ENCODE results near the gene RASGEF1C.
"Not testable (repeated sequence)": the region's sequence is repeated elsewhere in the genome, so short reads cannot be mapped to it uniquely, and the experiment has no call there.

RASGEF1C gene

DNA sequence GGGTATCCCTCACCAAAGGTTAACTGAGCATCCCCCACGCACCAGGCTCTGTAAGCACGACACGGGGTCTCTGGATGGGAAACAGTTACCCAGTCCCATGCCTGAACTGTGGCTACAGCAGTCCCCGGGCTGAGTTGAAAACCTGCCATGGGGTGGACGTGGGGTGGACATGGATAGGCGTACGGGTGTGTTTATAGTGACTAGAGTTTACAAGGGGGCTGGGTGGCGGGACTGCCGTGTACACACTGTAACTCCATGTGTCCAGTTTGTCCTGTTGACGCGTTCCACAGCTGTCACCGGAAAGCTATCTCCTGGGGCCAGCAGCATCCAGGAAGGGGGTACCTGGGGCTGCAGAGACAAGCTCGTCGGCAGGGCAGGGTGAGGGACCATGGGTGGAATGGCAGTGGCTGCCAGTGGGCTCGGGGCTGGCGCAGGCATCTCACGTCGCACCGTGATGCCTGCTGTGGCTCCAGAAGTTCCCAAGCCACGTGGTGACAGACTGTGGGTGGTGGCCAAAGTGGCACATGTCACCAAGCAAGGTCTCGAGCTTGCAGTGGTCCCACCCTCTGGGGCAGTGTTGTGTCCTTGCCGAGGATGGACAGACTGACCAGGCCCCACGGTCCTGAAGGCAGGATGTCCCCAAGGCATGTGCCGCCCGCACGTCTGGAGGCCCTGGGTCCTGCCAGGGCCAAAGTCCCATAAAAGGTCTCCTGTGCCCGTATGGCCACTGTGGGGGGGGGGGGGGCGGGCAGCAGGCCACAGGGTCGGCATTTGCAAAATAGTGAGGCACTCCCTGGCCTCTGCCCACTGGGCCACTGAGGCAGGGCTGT, 108.2 kb downstream of the RASGEF1C start:
- no peak for DNase-seq (ENCODE audit: low read depth, low spot score)

DNA sequence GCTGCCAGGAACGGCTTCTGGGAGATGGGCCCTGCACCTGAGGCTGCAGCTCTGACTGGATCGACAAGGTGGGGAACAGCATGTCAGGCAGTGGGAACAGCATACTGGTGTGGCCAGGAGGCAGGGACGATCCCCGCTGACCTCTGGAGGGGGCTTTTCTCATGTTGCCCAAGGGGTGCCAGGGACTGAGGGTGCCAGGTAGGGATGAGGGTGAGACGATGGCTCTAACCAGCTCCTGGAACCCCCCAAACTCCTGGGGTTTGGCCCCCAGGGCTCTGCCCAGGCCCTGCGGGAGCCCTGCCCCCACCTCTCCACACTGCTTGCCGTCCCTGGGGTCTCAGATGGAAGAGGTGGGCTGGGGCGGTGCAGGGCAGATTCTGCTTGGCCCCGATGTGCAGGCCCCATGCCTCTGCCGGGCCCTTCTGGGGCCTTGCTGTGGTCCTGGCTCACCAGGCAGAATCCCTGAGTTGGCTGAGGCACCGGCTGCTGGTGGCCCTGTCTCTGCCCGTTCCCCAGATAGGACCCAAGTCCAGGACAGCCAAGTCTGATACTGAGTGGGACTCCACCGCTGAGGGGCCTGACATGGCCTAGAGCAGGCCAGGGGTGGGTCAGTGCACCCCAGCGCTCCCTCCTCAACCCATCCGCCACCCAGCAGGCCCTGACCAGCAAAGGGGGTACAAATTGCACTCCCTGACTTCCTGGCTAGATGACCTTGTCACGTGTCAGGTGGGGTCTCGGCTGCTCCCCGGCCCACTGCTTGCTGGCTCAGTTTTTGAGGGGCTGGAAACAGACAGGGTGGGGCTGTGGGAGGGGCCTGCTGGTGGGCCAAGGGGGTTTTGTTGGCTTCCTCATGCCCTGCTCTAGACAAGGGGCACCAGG, 109.0 kb downstream of the RASGEF1C start:
- no peak for DNase-seq (ENCODE audit: low read depth, low spot score)

DNA sequence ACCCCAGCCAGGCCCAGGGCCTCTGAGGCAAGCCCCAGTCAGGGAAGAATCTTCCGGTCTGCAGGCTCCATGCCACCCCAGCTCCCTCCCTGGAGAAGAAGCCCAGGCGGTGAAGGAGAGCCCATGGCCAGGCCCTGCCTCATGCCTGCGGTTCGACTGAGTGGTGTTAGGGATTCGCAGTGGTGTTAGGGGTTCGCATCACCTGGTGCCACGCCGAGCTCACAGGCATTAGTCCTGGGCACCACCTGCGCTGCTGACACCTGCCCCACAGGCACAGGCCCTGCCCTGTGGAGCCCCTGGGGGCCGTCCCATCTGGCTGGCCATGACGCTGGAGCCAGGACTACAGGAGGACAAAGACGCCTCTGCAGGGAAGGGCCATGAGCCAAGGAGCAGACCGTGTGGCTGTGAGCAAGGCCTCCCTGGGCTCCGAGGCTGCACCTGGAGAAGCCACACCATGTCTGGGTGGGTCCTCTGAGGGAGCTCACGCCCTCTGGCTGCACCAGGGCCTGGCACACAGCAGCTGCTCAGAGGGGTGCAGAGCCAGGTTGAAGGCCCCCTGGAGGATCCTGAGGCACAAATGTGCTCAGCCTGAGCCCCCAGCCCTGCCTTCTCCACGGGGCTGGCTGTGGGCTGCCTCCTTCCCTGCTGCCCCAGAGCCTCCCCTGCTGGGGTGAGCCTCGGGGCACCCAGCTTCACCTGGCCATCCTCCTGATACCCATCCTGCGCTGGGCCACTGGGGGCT, 109.8 kb downstream of the RASGEF1C start:
- no peak for DNase-seq (ENCODE audit: low read depth, low spot score)

DNA sequence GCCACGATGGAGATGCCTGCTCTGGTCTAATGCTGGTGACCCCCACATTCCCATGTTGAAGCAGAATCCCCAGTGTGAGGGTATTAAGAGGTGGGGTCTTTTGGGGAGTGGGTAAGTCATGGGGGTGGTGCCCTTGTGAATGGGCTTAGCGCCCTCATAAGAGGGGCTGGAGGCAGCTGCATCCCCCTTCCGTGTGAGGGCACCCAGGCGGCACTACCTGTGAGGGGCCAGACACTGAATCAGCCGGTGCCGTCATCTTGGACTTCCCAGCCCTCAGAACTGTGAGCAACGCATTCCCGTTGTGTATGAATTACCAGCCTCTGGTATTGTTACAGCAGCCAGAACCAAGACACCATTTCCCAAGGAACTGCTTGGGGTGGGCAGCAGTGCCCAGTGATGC, 110.5 kb downstream of the RASGEF1C start:
- DNase-seq (ENCODE audit: low read depth, low spot score), result no peak

DNA sequence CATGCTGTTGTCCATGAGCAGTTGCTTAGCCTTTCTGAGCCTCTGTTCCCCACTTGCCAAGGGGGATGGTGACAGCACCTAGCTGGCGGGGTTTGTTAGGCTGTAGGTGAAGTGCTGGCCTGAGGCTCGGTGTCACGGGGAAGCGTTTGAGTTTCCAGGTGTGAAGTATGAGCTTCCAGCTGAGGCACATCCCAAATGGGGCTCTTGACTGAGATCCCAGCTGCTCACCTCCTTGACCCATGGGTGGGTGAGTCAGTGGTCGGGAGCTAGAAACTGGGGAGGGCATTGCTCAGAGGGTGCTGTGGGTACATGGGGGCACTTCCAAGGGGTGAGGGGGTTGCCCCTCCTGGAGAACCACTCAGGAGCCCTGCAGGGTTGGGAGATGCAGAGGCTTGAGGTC, 111.1 kb downstream of the RASGEF1C start:
- no peak for DNase-seq (ENCODE audit: low read depth, low spot score)

DNA sequence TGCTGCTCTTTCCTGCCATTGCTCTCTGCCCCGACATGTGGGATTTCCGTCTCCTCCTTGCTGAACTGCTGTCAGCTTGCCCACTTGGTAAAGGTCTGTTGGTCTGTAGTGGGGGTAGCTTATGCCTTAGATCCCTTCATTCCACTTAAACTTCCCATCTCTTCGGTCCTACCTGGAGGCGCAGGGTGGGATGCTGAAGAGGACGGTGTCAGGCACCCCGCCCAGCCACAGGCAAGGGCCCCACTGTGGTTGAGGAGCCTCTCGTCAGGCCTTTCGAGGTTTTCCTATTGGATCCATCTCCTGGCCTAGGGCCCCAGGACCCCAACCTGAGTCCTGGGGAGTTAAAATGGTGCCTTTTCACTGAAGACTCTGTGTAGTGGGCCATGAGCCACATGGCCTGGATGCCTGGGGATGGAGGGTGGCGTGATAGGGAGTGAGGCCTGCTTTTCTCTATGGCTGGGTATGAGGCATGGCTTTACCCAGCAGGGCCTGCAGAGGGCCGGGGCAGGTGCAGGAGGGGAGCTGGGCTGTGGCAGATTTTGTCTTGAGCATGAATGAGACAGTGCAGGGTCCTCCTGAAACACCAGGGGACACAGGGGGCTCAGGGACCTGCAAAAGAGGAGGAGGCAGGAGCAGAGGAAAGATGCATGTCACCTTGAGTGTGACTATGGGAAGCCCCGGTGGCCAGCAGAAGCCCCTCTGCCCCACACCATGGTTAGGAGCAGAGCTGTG, 111.7 kb downstream of the RASGEF1C start:
- DNase-seq (ENCODE audit: low read depth, low spot score), result no peak

DNA sequence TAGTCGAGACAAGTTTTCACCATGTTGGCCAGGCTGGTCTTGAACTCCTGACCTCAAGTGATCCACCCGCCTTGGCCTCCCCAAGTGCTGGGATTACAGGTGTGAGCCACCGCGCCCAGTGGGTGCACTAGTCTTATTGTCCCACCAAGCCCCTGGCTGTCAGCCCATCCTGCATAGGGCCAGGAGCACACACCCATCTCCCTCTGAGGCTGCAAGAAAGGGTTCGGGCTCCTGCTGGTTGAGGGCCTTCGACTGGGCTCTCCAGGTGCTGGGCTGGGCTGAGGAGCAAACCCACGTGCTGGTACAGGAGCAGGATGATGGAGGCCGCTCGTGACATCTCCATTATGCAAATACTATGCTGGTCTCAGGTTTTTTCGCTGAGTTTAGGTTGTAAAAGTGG, 112.4 kb downstream of the RASGEF1C start:
- no peak for DNase-seq (ENCODE audit: low read depth, low spot score)

DNA sequence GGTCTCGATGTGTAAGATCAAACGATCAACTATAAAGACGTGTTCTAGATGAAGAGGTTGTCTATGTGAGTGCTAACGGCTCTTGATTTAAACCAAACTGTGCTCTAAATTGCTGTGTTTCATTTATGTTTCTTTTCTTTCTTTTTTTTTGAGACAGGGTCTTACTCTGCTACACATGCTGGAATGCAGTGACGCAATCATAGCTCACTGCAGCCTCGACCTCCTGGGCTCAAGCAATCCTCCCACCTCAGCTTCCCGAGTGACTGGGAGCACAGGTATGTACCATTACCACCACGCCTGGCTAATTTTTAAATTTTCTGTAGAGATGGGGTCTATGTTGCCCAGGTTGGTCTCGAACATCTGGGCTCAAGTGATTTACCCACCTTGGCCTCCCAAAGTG, 113.5 kb downstream of the RASGEF1C start:
- DNase-seq (ENCODE audit: low read depth, low spot score), result no peak

DNA sequence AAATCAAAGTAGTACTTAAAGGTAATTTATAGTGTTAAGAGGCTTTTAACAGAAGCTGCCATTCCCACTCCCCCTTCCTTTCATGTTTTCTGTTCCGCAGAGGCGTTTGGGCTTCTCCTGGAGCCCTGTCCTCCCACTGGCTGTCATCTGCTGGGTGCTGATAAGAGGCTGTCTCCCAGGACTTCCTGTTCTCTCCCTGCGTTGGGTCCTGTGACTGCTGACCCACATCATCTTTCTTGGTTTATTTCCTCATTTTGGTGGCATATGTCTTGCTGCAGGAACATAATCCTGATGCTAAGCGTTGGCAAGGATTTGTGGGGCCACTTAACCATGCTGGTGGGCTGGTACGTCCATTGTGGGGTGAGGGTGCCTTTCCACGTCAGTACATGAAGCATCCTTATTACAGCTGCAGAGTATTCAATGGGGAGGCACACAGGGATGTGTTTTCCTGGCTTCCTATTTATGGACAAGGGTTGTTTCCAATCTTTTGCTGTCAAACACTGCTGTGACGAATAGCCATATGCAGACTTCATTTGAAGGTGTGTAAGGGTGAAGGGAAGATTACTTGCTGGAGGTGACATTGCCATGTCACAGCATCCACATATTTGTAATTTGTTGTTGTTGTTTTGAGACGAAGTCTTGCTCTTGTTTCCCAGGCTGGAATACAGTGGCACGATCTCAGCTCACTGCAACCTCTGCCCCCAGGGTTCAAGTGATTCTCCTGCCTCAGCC, 115.2 kb downstream of the RASGEF1C start:
- DNase-seq (ENCODE audit: low read depth, low spot score), result no peak

DNA sequence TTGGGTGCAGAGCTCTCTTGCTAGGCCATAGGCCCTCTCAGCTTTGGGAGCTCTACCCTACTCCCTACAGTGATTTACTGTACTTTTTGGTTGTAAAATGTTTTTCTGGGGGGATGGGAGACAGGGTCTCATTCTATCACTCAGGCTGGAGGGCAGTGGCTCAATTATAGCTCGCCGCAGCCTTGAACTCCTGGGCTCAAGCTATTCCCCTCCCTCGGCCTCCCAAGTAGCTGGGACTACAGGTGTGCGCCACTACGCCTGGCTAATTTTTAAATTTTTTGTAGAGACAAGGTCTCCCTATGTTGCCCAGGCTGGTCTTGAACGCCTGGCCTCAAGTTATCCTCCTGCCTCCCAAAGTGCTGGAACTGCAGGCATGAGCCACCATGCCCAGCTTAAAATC, 115.8 kb downstream of the RASGEF1C start:
- DNase-seq (ENCODE audit: low read depth, low spot score), result no peak

DNA sequence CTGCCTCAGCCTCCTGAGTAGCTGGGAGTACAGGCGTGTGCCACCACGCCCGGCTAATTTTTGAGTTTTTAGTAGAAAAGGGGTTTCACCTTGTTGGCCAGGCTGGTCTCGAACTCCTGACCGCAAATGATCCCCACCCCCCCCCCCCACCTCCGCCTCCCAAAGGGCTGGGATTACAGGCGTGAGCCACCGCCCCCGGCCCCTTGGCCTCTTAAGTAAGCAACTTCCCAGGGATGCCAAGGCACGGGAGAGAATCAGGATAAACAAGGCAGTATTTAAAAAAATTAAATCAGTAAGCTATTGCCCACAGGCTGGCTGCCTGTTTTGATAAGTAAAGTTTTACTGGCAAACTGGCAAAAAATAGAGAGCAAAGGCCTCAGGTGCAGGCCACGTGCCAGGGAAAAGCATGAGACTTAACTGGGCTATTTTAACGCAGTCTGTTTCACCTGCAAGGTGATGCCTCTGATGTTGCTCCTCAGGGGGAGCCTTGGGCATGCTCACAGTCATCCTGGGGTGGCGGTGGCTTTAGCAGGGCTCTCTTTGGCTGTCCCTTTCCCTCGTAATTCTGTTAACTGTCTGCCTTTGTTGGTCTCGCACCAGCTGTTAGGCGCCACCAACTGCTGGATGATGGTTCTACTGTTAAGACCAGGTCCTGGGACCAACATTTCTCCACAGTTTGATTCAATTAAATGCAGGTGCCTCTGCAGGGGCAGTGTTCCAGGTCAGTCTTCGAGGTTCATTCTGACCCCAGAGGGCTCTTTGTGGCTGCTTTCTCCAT, 118.1 kb downstream of the RASGEF1C start:
- DNase-seq (ENCODE audit: low read depth, low spot score), result peak; percentile 85

DNA sequence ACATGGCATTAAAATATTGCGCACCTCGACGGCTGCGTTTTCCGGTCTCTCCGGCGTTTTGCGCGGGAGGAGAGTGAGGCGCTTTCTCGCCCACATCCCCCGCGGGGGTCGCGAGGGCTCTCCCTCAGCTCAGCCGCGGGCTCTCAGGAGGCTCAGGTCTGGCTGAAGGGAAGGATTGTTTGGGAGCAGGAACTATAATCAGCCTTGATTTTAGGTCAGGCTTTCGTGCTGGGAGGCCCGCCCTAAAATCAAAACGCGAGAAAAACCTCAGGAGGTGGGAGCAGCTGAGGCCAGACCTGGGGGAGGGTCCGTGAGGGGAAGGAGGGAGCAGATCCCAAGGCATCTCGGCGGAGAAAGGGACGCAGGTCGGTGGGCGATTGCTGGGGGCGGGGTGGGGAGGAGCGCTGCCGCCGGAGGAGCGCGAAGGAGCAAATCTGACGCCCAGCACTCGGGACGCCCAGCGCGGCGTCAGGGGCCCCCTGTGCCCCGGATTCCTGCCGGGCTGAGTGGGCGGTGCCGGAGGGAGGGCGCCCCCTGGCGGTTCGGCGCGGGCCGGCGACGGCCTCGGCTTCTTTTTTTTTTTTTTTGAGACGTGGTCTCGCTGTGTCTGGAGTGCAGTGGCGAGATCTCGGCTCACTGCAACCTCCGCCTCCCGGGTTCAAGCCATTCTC, 118.8 kb downstream of the RASGEF1C start:
- DNase-seq (ENCODE audit: low read depth, low spot score), result peak; percentile 80

DNA sequence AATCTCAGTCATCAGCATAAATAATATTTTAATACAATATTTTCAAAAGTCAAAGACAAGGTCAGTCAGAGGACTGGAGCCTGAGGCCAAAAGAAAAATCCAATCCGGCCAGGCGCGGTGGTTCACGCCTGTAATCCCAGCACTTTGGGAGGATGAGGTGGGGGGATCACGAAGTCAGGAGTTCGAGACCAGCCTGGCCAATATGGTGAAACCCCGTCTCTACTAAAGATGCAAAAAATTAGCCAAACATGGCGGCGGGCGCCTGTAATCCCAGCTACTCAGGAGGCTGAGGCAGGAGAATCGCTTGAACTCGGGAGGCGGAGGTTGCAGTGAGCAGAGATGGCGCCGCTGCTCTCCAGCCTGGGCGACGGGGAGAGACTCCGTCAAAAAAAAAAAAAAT, 119.4 kb downstream of the RASGEF1C start:
- DNase-seq (ENCODE audit: low read depth, low spot score), result not testable (repeated sequence)

DNA sequence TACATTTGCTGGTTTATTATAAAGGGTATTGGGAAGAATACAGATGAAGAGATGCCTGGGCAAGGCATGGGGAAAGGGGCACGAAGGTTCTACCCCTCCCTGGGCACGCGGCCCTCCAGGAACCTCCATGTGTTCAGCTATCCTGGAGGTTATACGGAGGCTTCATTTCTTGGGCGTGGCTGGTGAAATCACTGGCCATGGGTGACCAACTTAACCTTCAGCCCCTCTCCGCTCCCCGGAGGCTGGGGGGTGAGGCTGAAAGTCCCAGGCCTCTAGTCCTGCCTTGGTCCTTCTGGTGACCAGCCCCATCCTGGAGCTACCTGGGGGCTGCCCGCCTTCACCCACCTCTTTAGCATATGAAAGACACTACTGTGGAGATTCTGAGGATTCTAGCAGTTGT, 120.5 kb downstream of the RASGEF1C start:
- DNase-seq (ENCODE audit: low read depth, low spot score), result no peak

DNA sequence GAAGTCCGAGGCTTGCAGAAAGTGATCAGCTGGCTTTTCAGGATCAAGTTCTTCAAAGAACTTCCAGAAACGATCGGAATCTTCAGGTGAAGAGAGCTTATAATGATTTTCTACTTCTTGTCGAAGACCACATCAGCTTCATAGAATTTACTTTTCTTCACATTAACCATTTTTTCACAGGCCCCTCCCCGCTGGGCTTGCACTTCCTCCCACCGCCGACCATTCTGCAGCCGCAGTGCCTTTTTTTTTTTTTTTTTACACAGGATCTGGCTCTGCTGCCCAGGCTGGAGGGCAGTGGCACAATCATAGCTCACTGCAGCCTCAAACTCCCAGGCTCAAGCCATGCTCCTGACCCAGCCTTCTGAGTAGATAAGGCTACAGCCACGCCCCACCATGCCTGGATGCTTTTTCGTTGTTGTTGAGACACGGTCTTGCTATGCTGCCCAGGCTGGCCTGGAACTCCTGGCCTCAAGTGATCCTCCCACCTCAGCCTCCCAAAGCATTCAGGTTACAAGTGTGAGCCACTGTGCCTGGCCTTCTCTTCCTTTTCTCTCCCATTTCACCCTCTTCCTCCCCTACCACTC, 122.1 kb downstream of the RASGEF1C start:
- no peak for DNase-seq (ENCODE audit: low read depth, low spot score)

DNA sequence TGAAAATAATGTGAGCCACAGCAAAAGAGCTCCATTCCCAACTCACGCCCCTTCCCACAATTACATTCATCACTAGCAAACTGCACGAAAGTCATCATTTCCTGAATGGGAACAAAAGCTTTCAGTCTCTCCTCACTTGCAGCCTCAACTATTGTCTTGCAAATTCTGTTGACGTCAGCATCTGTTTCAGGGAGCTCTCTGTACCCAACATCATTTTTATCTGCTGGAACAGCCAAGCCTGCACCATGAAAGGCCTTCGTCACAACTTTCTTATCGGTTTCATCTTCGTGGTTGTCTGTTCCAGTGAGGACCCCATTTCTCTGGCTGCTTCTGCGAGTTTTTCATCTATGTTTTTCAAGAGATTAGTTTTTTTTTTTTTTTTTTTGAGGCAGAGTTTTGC, 123.2 kb downstream of the RASGEF1C start:
- peak; percentile 80 for DNase-seq (ENCODE audit: low read depth, low spot score)

DNA sequence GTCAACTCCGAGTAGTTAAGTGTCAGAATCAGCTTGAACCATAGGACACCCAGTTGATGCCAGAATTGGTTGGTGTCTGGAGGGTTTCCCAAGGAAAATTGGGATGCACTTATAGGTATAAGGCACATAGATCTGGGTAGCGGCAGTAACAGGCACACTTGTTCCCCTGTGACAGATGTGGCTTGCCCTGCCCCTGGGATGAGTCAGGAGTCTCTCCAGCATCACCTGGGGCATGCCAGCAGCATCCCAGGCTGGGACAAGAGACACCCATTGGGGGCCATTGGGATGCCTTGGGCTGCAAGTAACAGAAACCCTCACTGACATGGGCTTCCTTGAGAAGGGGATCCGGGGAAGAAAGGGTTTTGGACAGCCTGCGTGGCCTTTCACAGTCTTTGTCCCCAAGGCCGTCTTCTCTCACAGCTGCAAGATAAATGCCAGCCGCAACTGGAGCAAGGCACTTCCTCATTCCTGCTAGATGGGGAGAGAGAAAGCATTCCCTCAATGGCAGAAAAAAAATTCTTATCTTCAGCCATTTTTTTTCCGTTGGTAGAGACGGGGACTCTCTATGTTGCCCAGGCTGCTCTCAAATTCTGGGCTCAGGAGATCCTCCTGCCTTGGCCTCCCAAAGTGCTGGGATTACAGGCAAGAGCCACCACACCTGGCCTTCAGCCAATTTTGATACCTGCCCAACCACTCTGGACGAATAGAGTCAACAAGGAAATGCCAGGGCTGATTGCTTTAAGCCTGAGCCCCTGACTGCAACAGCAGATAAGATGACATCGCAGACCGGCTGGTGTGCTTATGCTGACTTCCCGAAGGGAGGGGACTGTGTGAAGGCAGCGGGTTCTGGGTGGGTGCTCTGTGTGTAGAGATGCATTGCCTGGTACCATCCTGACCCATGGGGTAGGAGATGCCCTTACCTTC, 124.1 kb downstream of the RASGEF1C start:
- DNase-seq (ENCODE audit: low read depth, low spot score), result no peak

DNA sequence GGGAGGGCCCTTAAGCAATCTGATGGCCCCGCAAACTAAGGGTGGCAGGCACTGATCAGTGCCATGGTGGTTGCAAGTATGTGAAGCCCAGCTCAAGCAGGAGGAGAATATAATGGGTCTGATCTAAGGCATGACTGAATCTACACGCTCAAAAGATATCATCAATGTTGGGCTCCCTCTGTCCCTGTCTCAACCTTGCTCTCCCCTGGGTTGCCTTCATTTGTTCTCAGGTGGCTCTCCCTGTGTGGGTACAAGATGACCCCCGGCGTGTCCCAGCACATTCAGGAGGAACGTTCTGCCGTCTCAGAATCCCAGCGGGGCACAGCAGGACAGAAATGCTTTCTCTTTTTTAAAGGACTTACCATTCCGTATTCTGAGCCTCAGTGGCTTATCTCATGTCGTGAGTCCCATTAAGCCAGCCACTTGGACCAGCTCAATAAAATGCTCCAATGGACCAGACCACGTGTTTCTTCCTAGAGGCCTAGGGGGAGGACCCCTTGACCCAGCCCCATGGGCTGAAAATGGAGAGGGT, 125.4 kb downstream of the RASGEF1C start:
- no peak for DNase-seq (ENCODE audit: low read depth, low spot score)
